Esophagus squamous epithelium (tissue), 5 donors: Measurements from ENCODE around the gene PRMT7. TPM values are rescaled to one million over a fixed set of nuclear protein-coding genes. Genes with fewer than 3 reads are reported as not detected.

ENCODE experiments used
- DNase-seq: peaks from one replicate; lab custom pipeline; 2025; lab: John Stamatoyannopoulos, UW
- H3K27ac ChIP-seq, 4 donors: fragments of 200-600 bp; sonication (generic); one replicate each; pipeline ENCODE4 v1.5.1; 2016 to 2019; ENCODE audit warnings: mild to moderate bottlenecking in 1 of 4
- H3K27me3 ChIP-seq, 4 donors: fragments of 200-600 bp; sonication (generic); 1 replicate in 3 of 4; 2 replicates in 1 of 4; pipeline versions ENCODE4 v1.5.1 to v1.6.0; 2017 to 2021; ENCODE audit warnings: antibody characterized with exemption in 1 of 4
- H3K36me3 ChIP-seq, 3 donors: fragments of 200-600 bp; sonication (generic); one replicate each; pipeline ENCODE4 v1.5.1; 2016 to 2019
- H3K4me1 ChIP-seq, 3 donors: fragments of 200-600 bp; sonication (generic); one replicate each; pipeline ENCODE4 v1.5.1; 2017 to 2019
- H3K4me3 ChIP-seq, 4 donors: fragments of 200-600 bp; sonication (generic); 1 replicate in 3 of 4; 2 replicates in 1 of 4; pipeline ENCODE4 v1.5.1; 2016 to 2019; ENCODE audit warnings: mild to moderate bottlenecking in 2 of 4, moderate library complexity in 1 of 4
- H3K9me3 ChIP-seq, 3 donors: fragments of 200-600 bp; sonication (generic); one replicate each; pipeline ENCODE4 v1.5.1; 2016 to 2019
- POLR2A ChIP-seq, 4 donors: fragments of 450-650 bp; IDR thresholded peaks; one replicate each; pipeline ENCODE4 v1.6.1; 2017; ENCODE audit warnings: antibody characterized with exemption in 4 of 4, mild to moderate bottlenecking in 4 of 4, moderate library complexity in 3 of 4
- WGBS, 2 donors: methylation state at CpG; one replicate each; pipeline ENCODE4 v1.1.5; 2018; 5-methylcytosine and 5-hydroxymethylcytosine counted together
- intact Hi-C: fragments of 100-400 bp; cut with DNase I; formaldehyde crosslinking; loops from one replicate; pipeline ENCODE4 v1.15.0; 2022
- total RNA-seq, 4 donors: library from RNA; depleted of rRNA; stranded (reverse); fragments of >200 nt; gene quantifications; one replicate each; pipeline ENCODE4 v1.1.0, GENCODE V29; 2016
- TF ChIP-seq, protein P1 (sequence below), 6 experiments: fragments of 450-650 bp in 4 of 6; fragments of 200-600 bp in 2 of 6; sonication (generic) in 2 of 6; IDR thresholded peaks; one replicate each; pipeline ENCODE4 v1.5.1; 2016 to 2019; ENCODE audit warnings: antibody characterized with exemption in 6 of 6, mild to moderate bottlenecking in 4 of 6, moderate library complexity in 4 of 6
- donor health status: DM: yes; HTN: yes; CAD: no.

PRMT7 gene
- total RNA-seq, 4 donors from 2014 or later = 15.2 to 35.7 (median 21.2) TPM

DNA sequence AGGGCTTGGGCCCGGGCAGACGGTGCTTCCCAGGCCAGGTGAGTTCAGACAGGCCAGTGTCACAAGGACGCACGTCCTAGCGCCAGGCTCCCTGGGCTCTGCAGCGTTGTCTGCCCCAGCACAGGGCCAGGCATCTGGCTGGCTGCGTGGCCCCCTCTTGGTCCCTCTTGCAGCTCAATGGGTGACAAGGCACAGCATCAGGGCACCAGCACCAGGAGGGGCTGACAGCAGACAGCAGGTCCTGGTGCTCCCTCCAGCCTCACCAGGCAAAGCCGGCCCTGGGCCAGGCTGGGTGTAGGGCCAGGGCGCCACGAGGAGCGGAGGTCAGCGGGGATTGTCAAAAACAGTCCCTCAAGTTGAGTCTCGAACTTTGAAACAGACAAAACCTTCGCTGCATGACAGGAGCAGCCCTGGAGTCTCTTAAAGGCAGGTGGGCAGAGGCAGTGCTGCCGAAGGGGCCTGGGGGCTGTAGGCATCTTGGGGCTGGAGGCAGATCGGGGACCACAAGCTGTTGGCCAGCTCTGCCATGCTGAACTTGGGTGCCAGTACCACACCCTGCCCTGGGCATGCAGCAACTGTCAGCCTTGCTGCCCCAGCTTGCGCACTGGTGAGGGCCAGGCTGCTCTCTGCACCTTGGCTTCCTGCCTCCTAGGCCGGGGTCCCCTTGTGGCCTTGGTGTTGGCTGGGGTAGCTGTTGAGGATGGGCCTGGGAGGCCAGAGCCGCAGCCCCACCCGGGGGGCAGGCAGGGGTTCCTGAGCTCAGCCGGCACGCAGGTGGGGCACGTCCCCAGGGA, 48.8 kb downstream of the PRMT7 start:
- Histone ChIP-seq H3K9me3 (no peaks in the 10 kb centered on the region), H3K4me3 (no peak overlapping the region), H3K27me3 (peaks cover 0 to 17% (median 0%) of the 10 kb centered on the region in 4 donors), H3K36me3 (peaks cover 6 to 50% (median 16%) of the 10 kb centered on the region in 3 donors), H3K27ac (no peak overlapping the region), H3K4me1 (peaks cover 0 to 70% (median 0%) of the 10 kb centered on the region in 3 donors)
- DNase-seq = no peak
- 30 to 45% methylated on average over 3 to 9 of the region's 23 CpGs for WGBS, 2 donors
- intact Hi-C loops = loop anchor here (10.0 kb wide), 1 partner anchor 65 kb away; no protein-coding TSS in a partner anchor
- no peak for TF ChIP-seq POLR2A (IDR thresholded peaks at IDR 0.05)
- TF ChIP-seq, protein P1, sequence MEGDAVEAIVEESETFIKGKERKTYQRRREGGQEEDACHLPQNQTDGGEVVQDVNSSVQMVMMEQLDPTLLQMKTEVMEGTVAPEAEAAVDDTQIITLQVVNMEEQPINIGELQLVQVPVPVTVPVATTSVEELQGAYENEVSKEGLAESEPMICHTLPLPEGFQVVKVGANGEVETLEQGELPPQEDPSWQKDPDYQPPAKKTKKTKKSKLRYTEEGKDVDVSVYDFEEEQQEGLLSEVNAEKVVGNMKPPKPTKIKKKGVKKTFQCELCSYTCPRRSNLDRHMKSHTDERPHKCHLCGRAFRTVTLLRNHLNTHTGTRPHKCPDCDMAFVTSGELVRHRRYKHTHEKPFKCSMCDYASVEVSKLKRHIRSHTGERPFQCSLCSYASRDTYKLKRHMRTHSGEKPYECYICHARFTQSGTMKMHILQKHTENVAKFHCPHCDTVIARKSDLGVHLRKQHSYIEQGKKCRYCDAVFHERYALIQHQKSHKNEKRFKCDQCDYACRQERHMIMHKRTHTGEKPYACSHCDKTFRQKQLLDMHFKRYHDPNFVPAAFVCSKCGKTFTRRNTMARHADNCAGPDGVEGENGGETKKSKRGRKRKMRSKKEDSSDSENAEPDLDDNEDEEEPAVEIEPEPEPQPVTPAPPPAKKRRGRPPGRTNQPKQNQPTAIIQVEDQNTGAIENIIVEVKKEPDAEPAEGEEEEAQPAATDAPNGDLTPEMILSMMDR (IDR thresholded peaks at IDR 0.05) = no peak

DNA sequence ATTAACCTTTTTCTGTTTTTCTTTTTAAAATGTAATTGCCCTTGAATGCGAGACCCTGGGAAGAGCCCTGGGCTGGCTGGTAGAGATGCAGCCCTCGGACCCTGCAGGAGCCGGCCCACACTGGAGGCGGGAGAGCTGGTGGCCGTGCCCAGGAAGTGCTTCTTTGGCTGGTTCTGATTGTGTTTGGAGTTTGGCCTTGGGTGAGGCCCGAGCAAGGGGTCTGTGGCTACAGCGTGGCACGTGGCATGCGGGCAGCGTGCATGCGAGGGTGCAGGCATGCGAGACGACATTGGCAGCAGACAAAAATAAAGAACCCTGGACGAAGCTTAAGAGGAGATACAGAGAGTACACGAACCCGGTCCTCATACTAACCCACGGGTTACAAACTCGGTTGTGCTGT, 49.7 kb downstream of the PRMT7 start:
- peaks cover under 1 to 41% (median 16%) of the 10 kb centered on the region in 3 donors for H3K36me3 ChIP-seq
- H3K27me3 ChIP-seq = peaks cover 0 to 26% (median 2%) of the 10 kb centered on the region in 4 donors
- TF ChIP-seq, protein P1 (IDR thresholded peaks at IDR 0.05) = no peak
- TF ChIP-seq POLR2A (IDR thresholded peaks at IDR 0.05) = no peak
- DNase-seq = no peak
- H3K9me3 ChIP-seq = no peaks in the 10 kb centered on the region
- H3K4me1 ChIP-seq = peaks cover 0 to 76% (median 0%) of the 10 kb centered on the region in 3 donors
- intact Hi-C loops = no loop called here
- H3K27ac ChIP-seq = no peak overlapping the region
- no peak overlapping the region for H3K4me3 ChIP-seq
- 87 to 93% methylated on average over 8 to 12 of the region's 18 CpGs for WGBS, 2 donors

DNA sequence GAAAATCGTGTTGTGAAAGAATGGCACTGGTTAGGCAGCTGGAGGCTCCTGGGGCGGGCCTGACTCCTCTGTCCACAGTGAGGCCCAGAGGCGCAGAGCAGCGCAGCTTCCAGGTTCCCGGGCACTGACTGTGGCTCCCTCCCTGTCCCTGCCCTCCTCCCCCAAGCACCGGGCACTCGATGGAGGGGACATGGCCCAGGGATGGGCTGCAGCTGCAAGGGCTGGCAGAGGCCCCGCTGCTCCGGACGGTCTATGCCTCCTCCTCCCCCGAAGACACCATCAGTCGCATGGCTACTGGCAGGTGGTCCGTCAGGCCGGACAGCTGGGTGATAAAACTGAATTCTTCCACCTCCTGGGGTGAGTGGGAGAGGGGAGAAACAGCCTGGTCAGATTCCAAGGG, 50.1 kb downstream of the PRMT7 start:
- Histone ChIP-seq H3K27ac (no peak overlapping the region), H3K36me3 (peaks cover 0 to 37% (median 13%) of the 10 kb centered on the region in 3 donors), H3K9me3 (no peaks in the 10 kb centered on the region), H3K4me3 (no peak overlapping the region), H3K4me1 (peaks cover 0 to 72% (median 0%) of the 10 kb centered on the region in 3 donors), H3K27me3 (peaks cover 0 to 30% (median 2%) of the 10 kb centered on the region in 4 donors)
- no peak for DNase-seq
- no peak for TF ChIP-seq POLR2A (IDR thresholded peaks at IDR 0.05)
- TF ChIP-seq, protein P1 (IDR thresholded peaks at IDR 0.05) = no peak
- intact Hi-C loops = no loop called here
- 72 to 89% methylated on average over 2 to 7 of the region's 14 CpGs for WGBS, 2 donors

DNA sequence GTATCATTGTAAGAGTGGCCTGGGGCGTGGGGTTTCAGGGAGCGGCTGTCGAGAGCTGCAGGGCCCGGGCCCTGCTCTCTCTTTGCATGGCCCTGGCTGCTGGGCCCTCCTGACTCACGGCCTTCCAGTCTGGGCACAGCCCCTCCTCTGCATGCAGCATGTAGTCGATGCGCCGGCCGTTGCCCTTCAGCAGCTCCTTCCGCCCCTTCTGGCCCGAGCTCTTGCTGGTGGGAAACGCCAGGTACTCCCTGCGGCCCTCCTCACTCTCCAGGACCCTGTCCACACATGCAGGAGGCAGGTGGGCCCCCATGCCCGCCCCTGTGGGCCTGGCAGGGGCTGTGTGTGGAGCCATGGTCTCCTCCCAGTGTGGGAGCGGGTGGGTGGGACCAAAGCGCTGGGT, 50.7 kb downstream of the PRMT7 start:
- H3K27me3 ChIP-seq = peaks cover 0 to 35% (median 3%) of the 10 kb centered on the region in 4 donors
- TF ChIP-seq POLR2A (IDR thresholded peaks at IDR 0.05) = no peak
- TF ChIP-seq, protein P1 (IDR thresholded peaks at IDR 0.05) = no peak
- DNase-seq = no peak
- no peak overlapping the region for H3K27ac ChIP-seq
- peaks cover 0 to 68% (median 0%) of the 10 kb centered on the region in 3 donors for H3K4me1 ChIP-seq
- H3K4me3 ChIP-seq = no peak overlapping the region
- peaks cover 0 to 32% (median 8%) of the 10 kb centered on the region in 3 donors for H3K36me3 ChIP-seq
- WGBS, 2 donors = 57 to 77% methylated on average over 5 of the region's 16 CpGs
- H3K9me3 ChIP-seq = no peaks in the 10 kb centered on the region
- intact Hi-C loops = no loop called here
